CD4-positive, alpha-beta T cell treated with Interleukin-6 at 100 ng/mL for 8 hours (primary cell): ENCODE results near the gene HHAT.
"Not testable (repeated sequence)": the region's sequence is repeated elsewhere in the genome, so short reads cannot be mapped to it uniquely, and the experiment has no call there.

Experiments
- DNase-seq: peaks from one replicate; pipeline ENCODE4 v3.0.0-alpha.2; 2020; ENCODE audit warnings: mixed read lengths, low spot score

HHAT gene

GRCh38 chr1:210313921-210314320 lies 14.8 kb upstream of the HHAT start:
- no peak for DNase-seq

DNA sequence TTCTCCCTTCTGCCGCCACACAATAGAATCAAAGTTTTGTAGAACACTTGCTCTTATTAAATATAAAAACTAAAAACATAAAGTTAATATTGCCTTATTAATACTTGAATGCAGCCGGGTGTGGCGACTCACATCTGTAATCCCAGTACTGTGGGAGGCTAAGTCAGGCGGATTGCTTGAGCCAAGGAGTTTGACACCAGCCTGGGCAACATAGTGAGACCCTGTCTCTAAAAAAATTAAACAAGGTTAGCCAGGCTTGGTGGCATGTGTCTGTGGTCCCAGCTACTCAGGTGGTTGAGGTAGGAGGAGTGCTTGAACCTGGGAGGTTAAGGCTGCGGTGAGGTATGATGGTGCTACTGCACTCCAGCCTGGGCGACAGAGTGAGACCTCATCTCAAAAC lies 13.2 kb upstream of the HHAT start:
- no peak for DNase-seq

GRCh38 chr1:210321131-210321530 lies 7.6 kb upstream of the HHAT start:
- no peak for DNase-seq

GRCh38 chr1:210321552-210321951 lies 7.2 kb upstream of the HHAT start:
- no peak for DNase-seq

GRCh38 chr1:210323957-210324356 lies 4.7 kb upstream of the HHAT start:
- no peak for DNase-seq

DNA sequence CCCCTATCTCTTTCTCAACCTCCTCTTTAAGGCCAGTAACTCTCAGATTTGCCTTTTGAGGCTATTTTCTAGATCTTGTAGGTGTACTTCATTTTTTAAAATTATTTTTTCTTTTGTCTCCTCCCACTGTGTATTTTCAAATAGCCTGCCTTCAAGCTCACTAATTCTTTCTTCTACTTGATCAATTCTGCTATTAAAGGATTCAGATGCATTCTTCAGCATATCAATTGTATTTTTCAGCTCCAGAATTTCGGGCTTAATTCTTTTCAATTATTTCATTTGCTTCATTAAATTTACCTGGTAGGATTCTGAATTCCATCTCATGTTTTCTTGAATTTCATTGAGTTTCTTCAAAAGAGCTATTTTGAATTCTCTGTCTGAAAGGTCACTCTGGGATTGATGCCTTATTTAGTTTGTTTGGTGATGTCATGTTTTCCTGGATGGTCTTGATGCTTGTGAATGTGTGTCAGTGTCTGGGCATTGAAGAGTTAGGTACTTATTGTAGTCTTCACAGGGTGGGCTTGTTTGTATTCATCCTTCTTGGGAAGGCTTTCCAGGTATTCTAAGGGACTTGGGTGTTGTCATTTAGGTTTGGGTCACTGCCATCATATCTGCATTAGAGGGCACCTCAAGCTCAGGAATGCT lies 3.6 kb upstream of the HHAT start:
- no peak for DNase-seq

DNA sequence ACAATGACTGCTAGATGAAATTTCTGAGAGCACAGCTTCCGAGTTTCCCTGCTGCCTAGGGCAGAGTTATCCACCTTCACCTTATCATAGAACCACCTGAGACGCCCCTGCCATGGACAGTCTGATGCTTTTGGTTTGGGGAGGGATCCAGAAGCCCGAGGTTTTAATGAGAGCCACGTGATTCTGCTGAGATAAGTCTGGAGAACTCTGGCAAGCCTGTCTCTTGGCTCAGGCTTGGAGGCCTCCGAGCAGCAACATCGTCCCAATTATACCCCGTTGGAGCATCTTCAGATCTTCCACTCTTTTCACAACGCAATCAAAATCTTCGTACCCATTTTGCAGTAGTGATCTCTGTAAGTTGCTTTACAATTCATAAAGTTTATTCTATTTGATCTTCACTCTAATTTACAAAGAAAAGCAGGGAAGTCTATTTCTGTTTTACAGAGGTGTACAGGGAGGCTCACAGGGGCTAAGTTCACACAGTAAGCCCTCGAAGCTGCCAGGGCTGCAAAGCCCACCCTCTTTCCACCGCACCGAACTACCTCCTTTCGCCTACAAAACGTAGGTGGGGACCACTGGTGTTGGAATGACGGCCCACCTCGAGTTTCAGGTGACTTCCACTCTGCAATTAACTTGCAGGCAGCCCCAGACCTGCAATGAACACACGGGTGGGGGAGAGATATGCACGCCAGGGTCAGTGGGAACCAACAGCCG lies 513 bp upstream of the HHAT start:
- DNase-seq, result no peak

- no peak for DNase-seq
Observed at GRCh38 chr1:210330279-210330866, 1.7 kb downstream of the HHAT start.

DNA sequence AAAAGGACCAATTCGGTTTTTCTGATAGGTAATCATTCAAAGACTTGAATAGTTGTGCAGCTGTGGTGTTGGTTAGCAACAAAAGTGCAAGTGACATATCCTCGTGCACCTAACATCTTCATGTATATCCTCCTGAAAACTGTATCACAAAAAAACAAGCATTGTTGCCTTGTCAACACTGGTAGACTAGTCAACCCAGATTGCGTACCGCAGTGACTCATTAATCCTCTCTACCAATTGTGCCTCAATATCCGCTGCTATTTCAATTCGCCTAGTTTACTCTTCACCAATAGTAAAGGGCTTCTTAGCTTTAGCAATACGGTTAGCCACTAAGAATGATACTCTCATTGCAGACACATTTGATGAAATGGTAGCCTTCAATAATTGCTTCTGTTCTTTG lies 3.5 kb downstream of the HHAT start:
- peak; percentile 51 for DNase-seq

DNA sequence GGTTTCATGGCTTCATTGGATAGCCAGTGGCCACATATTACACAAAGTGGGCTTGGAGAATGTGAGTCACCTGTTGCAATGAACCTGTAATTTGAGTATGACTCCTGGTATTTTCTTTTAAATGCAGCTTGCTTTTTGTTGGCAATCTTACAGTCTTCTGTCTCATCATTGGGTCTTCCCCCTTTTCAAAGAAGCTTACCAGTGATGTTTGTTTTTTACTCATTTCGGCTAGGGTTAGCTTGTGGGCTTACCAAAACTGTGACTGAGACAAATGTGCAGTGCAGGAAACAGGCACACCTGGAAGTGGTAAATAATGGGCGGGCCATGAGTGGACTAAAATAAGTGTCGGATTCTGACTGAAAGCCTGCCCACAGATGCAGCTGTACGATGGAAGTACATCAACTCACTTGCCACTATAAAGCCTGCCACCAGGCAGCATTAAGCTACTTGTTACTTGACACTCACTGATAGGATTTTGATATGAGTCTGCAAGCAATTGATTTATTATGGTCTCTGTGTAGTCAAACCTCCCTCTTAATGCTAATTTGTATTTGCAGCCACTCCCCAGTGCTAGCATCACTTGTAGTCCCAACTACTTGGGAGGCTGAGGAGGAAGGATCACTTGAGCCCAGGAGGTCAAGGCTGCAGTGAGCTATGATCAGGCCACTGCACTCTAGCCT lies 4.2 kb downstream of the HHAT start:
- DNase-seq, result peak; percentile 67

- no peak for DNase-seq
Observed at GRCh38 chr1:210335001-210335400, 6.3 kb downstream of the HHAT start.

DNA sequence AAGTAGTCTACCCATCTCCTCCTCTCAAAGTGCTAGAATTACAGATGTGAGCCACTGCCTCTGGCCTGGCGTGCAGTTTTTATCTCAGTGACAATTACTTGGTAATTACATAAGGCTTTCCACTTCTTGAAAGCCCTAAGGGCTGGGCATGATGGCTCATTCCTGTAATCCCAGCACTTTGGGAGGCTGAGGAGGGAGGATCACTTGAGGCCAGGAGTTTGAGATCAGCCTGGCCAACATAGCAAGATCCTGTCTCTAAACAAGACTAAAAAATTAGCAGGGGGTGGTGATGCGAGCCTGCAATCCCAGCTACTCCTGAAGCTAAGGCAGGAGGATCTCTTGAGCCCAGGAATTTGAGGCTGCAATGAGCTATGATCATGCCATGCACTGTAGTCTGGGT lies 7.7 kb downstream of the HHAT start:
- DNase-seq, result no peak

GRCh38 chr1:210339500-210339899 lies 10.8 kb downstream of the HHAT start:
- no peak for DNase-seq

DNA sequence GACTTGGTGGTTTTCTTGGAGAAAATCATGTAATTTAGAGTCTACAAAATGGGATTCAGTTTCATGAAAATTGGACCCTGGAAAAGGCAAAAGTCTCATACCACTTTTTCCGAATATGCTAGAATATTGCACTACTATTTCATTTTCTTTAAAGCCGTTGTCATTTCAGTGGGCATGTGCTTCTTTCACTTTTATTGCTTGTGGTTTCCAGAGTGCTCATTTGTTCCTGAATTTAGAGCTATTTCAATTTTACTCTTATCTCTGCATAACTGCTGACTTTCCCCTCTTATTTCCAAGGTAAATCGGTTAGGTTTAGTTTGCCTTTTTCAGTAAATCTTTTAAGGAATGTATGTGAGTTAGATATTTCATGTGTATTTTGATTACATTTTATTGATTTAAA lies 11.6 kb downstream of the HHAT start:
- no peak for DNase-seq

- peak; percentile 44 for DNase-seq
Observed at GRCh38 chr1:210340841-210341240, 12.1 kb downstream of the HHAT start.

- no peak for DNase-seq
Observed at GRCh38 chr1:210342986-210343780, 14.5 kb downstream of the HHAT start.

DNA sequence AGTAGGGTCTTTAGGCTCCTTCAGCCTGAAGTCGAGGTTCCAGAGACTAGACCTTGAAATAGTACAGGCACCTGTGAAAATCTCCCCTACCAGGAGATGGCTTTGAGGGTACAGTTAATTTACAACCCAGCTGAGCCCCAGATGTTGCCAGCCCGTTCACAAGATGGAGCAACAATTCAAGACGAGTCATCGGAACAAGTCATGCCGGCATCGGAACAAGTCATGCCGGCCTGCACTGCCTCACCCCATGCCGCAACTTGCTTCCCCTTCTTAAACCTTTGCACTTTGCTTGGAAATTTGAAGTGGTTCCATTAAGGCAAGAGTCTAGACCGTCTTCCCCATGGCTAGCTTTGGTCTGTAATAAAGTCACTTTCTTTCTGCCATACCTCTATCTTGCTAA lies 16.0 kb downstream of the HHAT start:
- no peak for DNase-seq

- DNase-seq, result no peak
Observed at GRCh38 chr1:210347112-210347511, 18.4 kb downstream of the HHAT start.

DNA sequence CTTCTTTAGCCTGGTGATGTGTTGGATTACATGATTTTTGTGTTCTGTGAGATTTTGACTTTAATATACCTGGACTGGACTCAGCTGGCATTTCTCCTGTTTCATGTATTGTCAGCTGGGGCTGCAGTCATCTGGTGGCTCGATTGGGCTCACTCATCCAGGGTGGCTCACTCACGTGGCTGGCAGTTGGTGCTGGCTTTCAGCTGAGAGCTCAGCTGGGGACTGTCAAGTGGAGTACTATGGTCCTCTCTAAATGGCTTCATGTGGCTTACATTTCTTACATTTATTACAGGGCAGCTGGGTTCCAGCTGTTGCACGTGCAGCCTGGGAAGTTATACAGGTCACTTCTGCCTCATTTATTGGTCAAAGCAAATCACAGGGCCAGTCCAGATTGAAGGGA lies 22.8 kb downstream of the HHAT start:
- DNase-seq, result no peak

- DNase-seq, result no peak
Observed at GRCh38 chr1:210352575-210352974, 23.9 kb downstream of the HHAT start.

GRCh38 chr1:210354305-210354704 lies 25.6 kb downstream of the HHAT start:
- not testable (repeated sequence) for DNase-seq

- no peak for DNase-seq
Observed at GRCh38 chr1:210358626-210359025, 29.9 kb downstream of the HHAT start.
